Measurements from ENCODE around the gene CHAD. TPM values are rescaled to one million over a fixed set of nuclear protein-coding genes. Genes with fewer than 3 reads are reported as not detected.

Gene CHAD
- total and polyA plus RNA-seq, 2 of the 4 experiments (the other 2 are of a cell fraction): 0.03 TPM; not detected in 1

DNA sequence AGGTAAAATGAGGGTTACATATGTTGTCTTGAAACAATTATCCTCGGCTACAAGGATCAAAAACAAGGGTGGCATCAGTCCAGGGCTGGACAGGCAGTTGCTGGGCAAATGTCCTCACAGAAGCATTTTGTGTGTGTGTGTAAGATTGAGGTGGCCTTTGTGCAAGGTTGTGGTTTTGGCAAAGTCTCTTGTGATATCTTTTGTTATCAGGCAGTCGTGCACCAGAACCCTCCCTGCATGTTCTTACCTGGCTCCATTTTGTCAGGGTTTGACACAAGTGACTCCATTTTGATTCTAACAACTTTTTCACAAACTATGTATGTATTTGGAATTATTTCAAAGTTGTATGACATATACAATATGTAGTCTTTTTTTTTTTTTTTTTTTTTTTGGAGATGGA, 20.0 kb downstream of the CHAD start:
- Histone ChIP-seq H4K5ac (ENCODE audit: low read depth, low read length) (no peak overlapping the region), H2AK5ac (ENCODE audit: low read depth, low read length) (no peak overlapping the region), H2BK5ac (ENCODE audit: low read depth, low read length, poor library complexity, severe bottlenecking) (no peak overlapping the region), H3K9me1 (ENCODE audit: insufficient read depth, low read length) (0 out of 2 replicates have a peak, but pooled peaks cover 3% of the 10 kb centered on the region), H3K4ac (ENCODE audit: low read depth, low read length) (no peak overlapping the region), H3K56ac (ENCODE audit: extremely low read depth, insufficient read depth, low read length) (no peak overlapping the region), H3K4me1 (ENCODE audit: control insufficient read depth, insufficient read depth, low read length) (0 out of 2 replicates have a peak, but pooled peaks cover 2% of the 10 kb centered on the region), H2BK120ac (ENCODE audit: low read depth, low read length) (no peak overlapping the region), H3K79me1 (ENCODE audit: low read depth in 1 of 2, low read length in 2 of 2) (peaks cover 0 to 16% of the 10 kb centered on the region in 2 experiments; a peak in 2 of 4 replicates), H3K23ac (ENCODE audit: low read depth, low read length) (no peak overlapping the region), H3K27me3 (ENCODE audit: control insufficient read depth, insufficient read depth, low read length) (no peaks in the 10 kb centered on the region), H3K27ac (ENCODE audit: insufficient read depth, low read length) (no peak overlapping the region), H3K18ac (ENCODE audit: low read depth, low read length) (no peak overlapping the region), H2BK15ac (ENCODE audit: low read depth, low read length) (no peak overlapping the region), H3K14ac (replicated peaks; ENCODE audit: low read depth, low read length) (no peak overlapping the region), H3K36me3 (ENCODE audit: control insufficient read depth, insufficient read depth, low read length) (0 out of 2 replicates have a peak, but pooled peaks cover 1% of the 10 kb centered on the region), H2BK20ac (ENCODE audit: low read depth, low read length) (no peak overlapping the region), H2AK9ac (replicated peaks; ENCODE audit: low read depth, low read length, poor library complexity) (no peak overlapping the region), H3K9me3 (ENCODE audit: control insufficient read depth, insufficient read depth, low read length) (no peaks in the 10 kb centered on the region), H3K9ac (ENCODE audit: low read depth, low read length) (no peak overlapping the region), H4K91ac (ENCODE audit: insufficient read depth, low read depth, low read length) (no peak overlapping the region), H3K4me2 (ENCODE audit: low read depth, low read length) (no peak overlapping the region), H4K8ac (ENCODE audit: low read depth in 2 of 2, low read length in 2 of 2) (no peak overlapping the region), H2AFZ (replicated peaks; ENCODE audit: low read length, poor library complexity) (no peak overlapping the region), H4K20me1 (ENCODE audit: insufficient read depth, low read length) (peaks cover 11% of the 10 kb centered on the region; the same call in 1 of the 2 replicates), H3K4me3 (ENCODE audit: insufficient read depth, low read depth, low read length) (no peak overlapping the region)
- ChIA-PET POLR2A (ENCODE audit: unreplicated experiment) (no interaction called here), CTCF (no interaction called here)
- intact Hi-C loops (cut with micrococcal nuclease) (no loop called here), in situ Hi-C loops (cut with MboI; ENCODE audit: low sequenced_read_pairs) (no loop called here), dilution Hi-C loops (cut with HindIII; ENCODE audit: low sequenced_read_pairs, unreplicated experiment) (no loop called here)
- no CpG with 5 or more reads among the region's 2 CpGs for WGBS, 2 experiments (ENCODE audit: extremely low coverage in 2 of 2, insufficient read length in 1 of 2)
- no TSS peak for BruUV-seq (replicated peaks)
- ATAC-seq (ENCODE audit: low read depth) (no peak), DNase-seq (no peak)
- TF ChIP-seq BHLHE40 (IDR thresholded peaks at IDR 0.05; ENCODE audit: low read depth, low read length): no peak
- no peak for TF ChIP-seq CTCF (conservative IDR thresholded peaks at IDR 0.05; ENCODE audit: low read depth, low read length)
- TF ChIP-seq, protein P1, sequence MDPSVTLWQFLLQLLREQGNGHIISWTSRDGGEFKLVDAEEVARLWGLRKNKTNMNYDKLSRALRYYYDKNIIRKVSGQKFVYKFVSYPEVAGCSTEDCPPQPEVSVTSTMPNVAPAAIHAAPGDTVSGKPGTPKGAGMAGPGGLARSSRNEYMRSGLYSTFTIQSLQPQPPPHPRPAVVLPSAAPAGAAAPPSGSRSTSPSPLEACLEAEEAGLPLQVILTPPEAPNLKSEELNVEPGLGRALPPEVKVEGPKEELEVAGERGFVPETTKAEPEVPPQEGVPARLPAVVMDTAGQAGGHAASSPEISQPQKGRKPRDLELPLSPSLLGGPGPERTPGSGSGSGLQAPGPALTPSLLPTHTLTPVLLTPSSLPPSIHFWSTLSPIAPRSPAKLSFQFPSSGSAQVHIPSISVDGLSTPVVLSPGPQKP (IDR thresholded peaks at IDR 0.05; ENCODE audit: borderline replicate concordance, low read depth, low read length): no peak
- TF ChIP-seq POLR2A (IDR thresholded peaks at IDR 0.05; ENCODE audit: low read depth, low read length): no peak
- TF ChIP-seq RAD21 (IDR thresholded peaks at IDR 0.05; ENCODE audit: low read length): no peak
- no peak for TF ChIP-seq NFE2L2 (IDR thresholded peaks at IDR 0.05; ENCODE audit: low read depth, low read length)
- TF ChIP-seq RCOR1 (IDR thresholded peaks at IDR 0.05; ENCODE audit: insufficient replicate concordance, low read length): no peak
- TF ChIP-seq, protein P2, sequence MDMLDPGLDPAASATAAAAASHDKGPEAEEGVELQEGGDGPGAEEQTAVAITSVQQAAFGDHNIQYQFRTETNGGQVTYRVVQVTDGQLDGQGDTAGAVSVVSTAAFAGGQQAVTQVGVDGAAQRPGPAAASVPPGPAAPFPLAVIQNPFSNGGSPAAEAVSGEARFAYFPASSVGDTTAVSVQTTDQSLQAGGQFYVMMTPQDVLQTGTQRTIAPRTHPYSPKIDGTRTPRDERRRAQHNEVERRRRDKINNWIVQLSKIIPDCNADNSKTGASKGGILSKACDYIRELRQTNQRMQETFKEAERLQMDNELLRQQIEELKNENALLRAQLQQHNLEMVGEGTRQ (IDR thresholded peaks at IDR 0.05; ENCODE audit: low read depth, low read length): no peak
- no peak for TF ChIP-seq MAZ (IDR thresholded peaks at IDR 0.05; ENCODE audit: borderline replicate concordance, low read depth, low read length)
- TF ChIP-seq CEBPB (IDR thresholded peaks at IDR 0.05; ENCODE audit: low read depth, low read length): no peak
- TF ChIP-seq MAFK (IDR thresholded peaks at IDR 0.05; ENCODE audit: low read depth, low read length): no peak
- no peak for TF ChIP-seq CHD1 (IDR thresholded peaks at IDR 0.05; ENCODE audit: low read depth, low read length)
- no peak for TF ChIP-seq MXI1 (IDR thresholded peaks at IDR 0.05; ENCODE audit: borderline replicate concordance, low read depth, low read length)
